A549 (cell line): ENCODE measurements around the gene RAB3GAP1. TPM values are rescaled to one million over a fixed set of nuclear protein-coding genes. Genes with fewer than 3 reads are reported as not detected.

Experiments used
- ATAC-seq, 2 experiments: fragments of 200-7000 bp in 1 of 2; fragments of >200 bp in 1 of 2; cut with Nextera tagmentation in 1 of 2; cut with Tn5 transposase in 1 of 2; 3 replicates each; pipeline versions ENCODE4 v1.8.0 to v1.9.1; 2018 to 2020; ENCODE audit warnings: mild to moderate bottlenecking in 1 of 2, moderate library complexity in 1 of 2
- CTCF ChIA-PET: fragments of 300-600 bp; sonication (Branson Sonifier 250); formaldehyde crosslinking; extraction: SDS; loops from one replicate; lab custom pipeline; 2021; ENCODE audit warnings: antibody characterized with exemption, inconsistent platforms; lab: Yijun Ruan, JAX
- POLR2A ChIA-PET: fragments of 350-600 bp; formaldehyde crosslinking; extraction: SDS; loops from one replicate; lab custom pipeline; 2021; ENCODE audit warnings: antibody characterized with exemption, inconsistent platforms; lab: Yijun Ruan, JAX
- DNase-seq, 2 experiments: peaks; one replicate each; pipeline versions ENCODE4 v3.0.0 to v3.0.0-alpha.2; 2011 to 2016; ENCODE audit warnings: low read depth in 1 of 2, low spot score in 1 of 2
- FAIRE-seq: peaks from 2 replicates; lab custom pipeline; 2011; peaks lifted over from hg19 to GRCh38; lab: Jason Lieb, UNC
- H3K27ac ChIP-seq, 2 experiments: fragments of >200 bp; sonication (Bioruptor Twin); formaldehyde crosslinking; 3 replicates each; pipeline ENCODE4 v1.5.1; 2016 to 2017
- H3K4me1 ChIP-seq: fragments of >200 bp; sonication (Bioruptor Twin); formaldehyde crosslinking; 3 replicates; pipeline ENCODE4 v1.6.1; 2016
- H3K4me2 ChIP-seq: fragments of >200 bp; sonication (Bioruptor Twin); formaldehyde crosslinking; 3 replicates; pipeline ENCODE4 v1.6.1; 2016
- H3K4me3 ChIP-seq: fragments of >200 bp; sonication (Bioruptor Twin); formaldehyde crosslinking; 3 replicates; pipeline ENCODE4 v1.5.1; 2016
- H3K9me3 ChIP-seq: fragments of >200 bp; sonication (Bioruptor Twin); formaldehyde crosslinking; 3 replicates; pipeline ENCODE4 v1.6.1; 2016
- BHLHE40 ChIP-seq: IDR thresholded peaks from 2 replicates; pipeline ENCODE4 v1.6.1; 2012; ENCODE audit warnings: low read depth, low read length, inconsistent platforms
- CHD2 ChIP-seq: fragments of 150-350 bp; IDR thresholded peaks from 2 replicates; pipeline ENCODE4 v1.6.1; 2014; ENCODE audit warnings: low read length; ENCODE audit not compliant: partially characterized antibody
- EHF ChIP-seq: fragments of 250-450 bp; sonication (Bioruptor Pico); IDR thresholded peaks from 2 replicates; pipeline ENCODE4 v1.5.0; 2020; ENCODE audit warnings: mild to moderate bottlenecking
- EHMT2 ChIP-seq: fragments of 200-600 bp; sonication (generic); IDR thresholded peaks from 2 replicates; pipeline ENCODE4 v1.6.1; 2016; ENCODE audit warnings: antibody characterized with exemption, low read depth, mild to moderate bottlenecking, moderate library complexity
- EP300 ChIP-seq, 2 experiments: fragments of >200 bp; sonication (Bioruptor Twin); formaldehyde crosslinking; IDR thresholded peaks; 2 replicates in 1 of 2; 3 replicates in 1 of 2; pipeline ENCODE4 v1.6.1; 2016 to 2017
- ESRRA ChIP-seq: fragments of 150-350 bp; IDR thresholded peaks from 2 replicates; pipeline ENCODE4 v1.6.1; 2014; ENCODE audit warnings: mild to moderate bottlenecking, low read length, borderline replicate concordance
- FOSB ChIP-seq: fragments of 250-450 bp; sonication (Bioruptor Pico); IDR thresholded peaks from 2 replicates; pipeline ENCODE4 v1.5.0; 2020; ENCODE audit warnings: mild to moderate bottlenecking, moderate library complexity
- FOXS1 ChIP-seq: fragments of 250-450 bp; sonication (Bioruptor Pico); IDR thresholded peaks from 2 replicates; pipeline ENCODE4 v1.5.0; 2020; ENCODE audit warnings: mild to moderate bottlenecking, moderate library complexity
- GATA3 ChIP-seq: IDR thresholded peaks from 2 replicates; pipeline ENCODE4 v1.6.1; 2012; ENCODE audit warnings: borderline replicate concordance
- HEYL ChIP-seq: fragments of 250-450 bp; sonication (Bioruptor Pico); IDR thresholded peaks from 2 replicates; pipeline ENCODE4 v1.8.0; 2021; ENCODE audit warnings: mild to moderate bottlenecking, moderate library complexity
- JUN ChIP-seq, 2 experiments: fragments of >200 bp; sonication (Bioruptor Twin); formaldehyde crosslinking; IDR thresholded peaks; 2 replicates in 1 of 2; 3 replicates in 1 of 2; pipeline ENCODE4 v1.6.1; 2016 to 2017
- KDM1A ChIP-seq: fragments of 200-600 bp; sonication (generic); IDR thresholded peaks from 2 replicates; pipeline ENCODE4 v1.6.1; 2016; ENCODE audit warnings: low read depth, mild to moderate bottlenecking
- KDM5A ChIP-seq: fragments of 200-600 bp; sonication (generic); IDR thresholded peaks from 2 replicates; pipeline ENCODE4 v1.6.1; 2016; ENCODE audit warnings: antibody characterized with exemption, mild to moderate bottlenecking
- MAFK ChIP-seq: fragments of 450-650 bp; IDR thresholded peaks from 2 replicates; pipeline ENCODE4 v1.6.1; 2014; ENCODE audit not compliant: partially characterized antibody
- MAZ ChIP-seq: fragments of 150-350 bp; IDR thresholded peaks from 2 replicates; pipeline ENCODE4 v1.6.1; 2014; ENCODE audit warnings: antibody characterized with exemption, low read depth, low read length, borderline replicate concordance
- MYC ChIP-seq: IDR thresholded peaks from 2 replicates; pipeline ENCODE4 v1.6.1; 2012; ENCODE audit warnings: mild to moderate bottlenecking, inconsistent platforms, low read length, improper control_type of control experiment, borderline replicate concordance
- PHF8 ChIP-seq: fragments of 200-600 bp; sonication (generic); IDR thresholded peaks from 2 replicates; pipeline ENCODE4 v1.6.1; 2016; ENCODE audit warnings: low read depth, mild to moderate bottlenecking, antibody characterized with exemption, moderate library complexity, borderline replicate concordance
- RARB ChIP-seq: fragments of 250-450 bp; sonication (Bioruptor Pico); IDR thresholded peaks from 2 replicates; pipeline ENCODE4 v1.8.0; 2021; ENCODE audit warnings: mild to moderate bottlenecking, moderate library complexity
- RCOR1 ChIP-seq: fragments of 150-350 bp; IDR thresholded peaks from 2 replicates; pipeline ENCODE4 v1.6.1; 2014; ENCODE audit warnings: antibody characterized with exemption, low read length, low read depth
- RNF2 ChIP-seq: fragments of 200-600 bp; sonication (generic); IDR thresholded peaks from 2 replicates; pipeline ENCODE4 v1.6.1; 2016; ENCODE audit warnings: low read depth, mild to moderate bottlenecking, antibody characterized with exemption, moderate library complexity, borderline replicate concordance
- SMC3 ChIP-seq: fragments of >200 bp; sonication (Bioruptor Twin); formaldehyde crosslinking; IDR thresholded peaks from 3 replicates; pipeline ENCODE4 v1.6.1; 2018; ENCODE audit warnings: inconsistent platforms
- TFCP2L1 ChIP-seq: fragments of 250-450 bp; sonication (Bioruptor Pico); IDR thresholded peaks from 2 replicates; pipeline ENCODE4 v1.5.0; 2021; ENCODE audit warnings: mild to moderate bottlenecking
- ZFP36 ChIP-seq: fragments of 450-650 bp; IDR thresholded peaks from 2 replicates; pipeline ENCODE4 v1.6.1; 2014; ENCODE audit warnings: borderline replicate concordance; ENCODE audit not compliant: partially characterized antibody
- ZNF302 ChIP-seq: fragments of 250-450 bp; sonication (Bioruptor Pico); IDR thresholded peaks from 2 replicates; pipeline ENCODE4 v1.9.0; 2021; ENCODE audit warnings: inconsistent platforms, mild to moderate bottlenecking, moderate library complexity
- ZSCAN20 ChIP-seq: fragments of 250-450 bp; sonication (Bioruptor Pico); IDR thresholded peaks from 2 replicates; pipeline ENCODE4 v1.8.0; 2022; ENCODE audit warnings: mild to moderate bottlenecking, moderate library complexity
- WGBS: methylation state at CpG from one replicate; pipeline ENCODE4 v1.1.6; 2017; ENCODE audit errors: missing lambda C conversion rate; 5-methylcytosine and 5-hydroxymethylcytosine counted together
- polyA plus RNA-seq, 4 experiments: library from polyadenylated mRNA; depleted of rRNA in 3 of 4; stranded (reverse); fragments of >200 nt; fragmentation: RNase III in 1 of 4; extraction: RNeasy Plus Mini Kit Qiagen cat#74134 plus additional on column Dnase treatment in 1 of 4; gene quantifications; 2 replicates in 3 of 4; 3 replicates in 1 of 4; pipeline ENCODE4 v1.2.3, GENCODE V29; 2011 to 2017
- TF ChIP-seq, protein P1 (sequence below): fragments of >200 bp; sonication (Bioruptor Twin); formaldehyde crosslinking; IDR thresholded peaks from 2 replicates; pipeline ENCODE4 v1.6.1; 2016
- TF ChIP-seq, protein P2 (sequence below): fragments of >200 bp; sonication (Bioruptor Twin); formaldehyde crosslinking; IDR thresholded peaks from 3 replicates; pipeline ENCODE4 v1.5.1; 2016
- TF ChIP-seq, protein P3 (sequence below): IDR thresholded peaks from 2 replicates; pipeline ENCODE4 v1.6.1; 2012
- TF ChIP-seq, protein P4 (sequence below): fragments of 450-650 bp; IDR thresholded peaks from 2 replicates; pipeline ENCODE4 v1.6.1; 2014; ENCODE audit warnings: antibody characterized with exemption
- TF ChIP-seq, protein P5 (sequence below): fragments of 250-450 bp; sonication (Bioruptor Pico); IDR thresholded peaks from 2 replicates; pipeline ENCODE4 v1.5.0; 2020; ENCODE audit warnings: low read depth, mild to moderate bottlenecking, moderate library complexity

Gene RAB3GAP1
- polyA plus RNA-seq, 2 of the 4 experiments (the other 2 are of a cell fraction): 29.7 to 44.6 TPM

DNA sequence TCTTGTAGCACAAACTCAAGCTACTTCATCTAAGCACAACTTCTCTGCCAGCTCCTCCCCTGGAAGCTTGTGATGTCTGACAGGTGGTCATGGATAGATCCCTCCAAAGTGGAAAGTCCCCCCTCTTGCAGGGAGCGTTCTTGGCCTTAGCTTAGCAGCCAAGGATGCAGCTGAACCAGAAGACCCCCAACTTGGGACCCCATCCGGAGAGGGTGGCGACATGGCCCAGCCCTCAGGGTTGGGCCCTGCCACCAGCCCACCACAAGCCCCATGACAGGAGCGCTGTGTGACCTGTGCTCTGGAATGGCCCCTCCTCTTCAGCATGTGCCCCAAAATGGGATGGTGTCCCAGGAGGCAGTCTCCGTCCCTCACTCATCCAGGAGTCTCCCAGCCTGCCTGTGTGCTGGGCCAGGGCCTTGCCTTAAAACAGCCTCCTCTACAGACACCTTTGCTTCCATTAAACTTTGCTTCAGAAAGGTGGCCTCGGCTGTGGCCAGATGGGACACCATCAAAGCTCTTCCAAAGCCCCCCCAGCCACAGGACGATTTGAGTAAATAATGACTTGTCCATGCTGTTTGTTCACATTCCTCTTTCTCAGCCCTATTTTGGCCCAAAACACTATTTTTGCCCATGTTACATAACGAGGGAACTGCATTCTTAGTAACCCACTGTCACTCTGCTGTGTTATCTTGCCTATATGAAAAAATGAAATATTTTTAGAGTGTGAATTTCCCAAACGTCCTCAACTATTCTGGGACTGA, 122.1 kb downstream of the RAB3GAP1 start:
- no peak overlapping the region for H3K27ac ChIP-seq
- TF ChIP-seq ZFP36 (no peak), ZNF302 (CRISPR knock-in tag) (no peak), ZSCAN20 (CRISPR knock-in tag) (no peak), RNF2 (no peak), FOXS1 (CRISPR knock-in tag) (no peak), RCOR1 (no peak), FOSB (CRISPR knock-in tag) (no peak), JUN (IDR thresholded peaks at IDR 0.05) (no peak), ESRRA (no peak), KDM5A (no peak), MAZ (no peak), MYC (no peak)
- TF ChIP-seq, protein P1, sequence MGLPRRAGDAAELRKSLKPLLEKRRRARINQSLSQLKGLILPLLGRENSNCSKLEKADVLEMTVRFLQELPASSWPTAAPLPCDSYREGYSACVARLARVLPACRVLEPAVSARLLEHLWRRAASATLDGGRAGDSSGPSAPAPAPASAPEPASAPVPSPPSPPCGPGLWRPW: no peak
- TF ChIP-seq, all 56 proteins: peak for 0
- DNase-seq: no peak
- no peaks in the 10 kb centered on the region for H3K9me3 ChIP-seq
- no peak for FAIRE-seq
- POLR2A ChIA-PET: interaction anchor here (0.5 kb wide), 1 partner anchor 220 kb away, joined by 3 read pairs; no protein-coding TSS in a partner anchor
- CTCF ChIA-PET: interaction anchor here (1.2 to 1.7 kb wide), 2 partner anchors 15 to 170 kb away, joined by 4 read pairs; no protein-coding TSS in a partner anchor
- peak in 1 of 2 experiments; percentile 37; a peak in 2 of 6 replicates for ATAC-seq
- no peaks in the 10 kb centered on the region for H3K4me1 ChIP-seq
- H3K4me3 ChIP-seq: no peak overlapping the region
- H3K4me2 ChIP-seq: no peak overlapping the region
- WGBS: 78% methylated on average over 9 of the region's 9 CpGs

DNA sequence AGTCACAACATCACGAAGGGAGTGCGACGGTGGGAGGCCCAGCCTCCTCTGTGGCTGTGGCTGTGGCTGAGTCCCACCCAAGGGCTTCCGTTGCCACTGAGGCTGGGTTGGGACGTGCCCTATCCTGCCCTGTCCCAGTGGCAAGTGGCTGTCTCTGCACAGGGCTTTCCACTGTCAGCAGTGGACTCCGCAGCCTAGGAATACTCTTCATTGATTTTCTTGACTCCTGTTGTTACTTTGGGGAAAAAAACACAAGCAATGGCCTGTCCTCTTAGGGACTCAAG, 122.7 kb downstream of the RAB3GAP1 start:
- FAIRE-seq: no peak
- 96% methylated on average over 6 of the region's 6 CpGs for WGBS
- Histone ChIP-seq H3K4me1 (no peaks in the 10 kb centered on the region), H3K27ac (no peak overlapping the region), H3K9me3 (no peaks in the 10 kb centered on the region), H3K4me2 (no peak overlapping the region), H3K4me3 (no peak overlapping the region)
- ATAC-seq: peak in 1 of 2 experiments; percentile 35; a peak in 2 of 6 replicates
- DNase-seq: no peak
- CTCF ChIA-PET: interaction anchor here (1.7 kb wide), 1 partner anchor 15 kb away, joined by 4 read pairs; no protein-coding TSS in a partner anchor
- TF ChIP-seq RNF2: no peak
- TF ChIP-seq, protein P2, sequence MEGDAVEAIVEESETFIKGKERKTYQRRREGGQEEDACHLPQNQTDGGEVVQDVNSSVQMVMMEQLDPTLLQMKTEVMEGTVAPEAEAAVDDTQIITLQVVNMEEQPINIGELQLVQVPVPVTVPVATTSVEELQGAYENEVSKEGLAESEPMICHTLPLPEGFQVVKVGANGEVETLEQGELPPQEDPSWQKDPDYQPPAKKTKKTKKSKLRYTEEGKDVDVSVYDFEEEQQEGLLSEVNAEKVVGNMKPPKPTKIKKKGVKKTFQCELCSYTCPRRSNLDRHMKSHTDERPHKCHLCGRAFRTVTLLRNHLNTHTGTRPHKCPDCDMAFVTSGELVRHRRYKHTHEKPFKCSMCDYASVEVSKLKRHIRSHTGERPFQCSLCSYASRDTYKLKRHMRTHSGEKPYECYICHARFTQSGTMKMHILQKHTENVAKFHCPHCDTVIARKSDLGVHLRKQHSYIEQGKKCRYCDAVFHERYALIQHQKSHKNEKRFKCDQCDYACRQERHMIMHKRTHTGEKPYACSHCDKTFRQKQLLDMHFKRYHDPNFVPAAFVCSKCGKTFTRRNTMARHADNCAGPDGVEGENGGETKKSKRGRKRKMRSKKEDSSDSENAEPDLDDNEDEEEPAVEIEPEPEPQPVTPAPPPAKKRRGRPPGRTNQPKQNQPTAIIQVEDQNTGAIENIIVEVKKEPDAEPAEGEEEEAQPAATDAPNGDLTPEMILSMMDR: no peak
- no peak for TF ChIP-seq ZNF302 (CRISPR knock-in tag)
- TF ChIP-seq, protein P3, sequence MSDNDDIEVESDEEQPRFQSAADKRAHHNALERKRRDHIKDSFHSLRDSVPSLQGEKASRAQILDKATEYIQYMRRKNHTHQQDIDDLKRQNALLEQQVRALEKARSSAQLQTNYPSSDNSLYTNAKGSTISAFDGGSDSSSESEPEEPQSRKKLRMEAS: no peak
- TF ChIP-seq RARB (CRISPR knock-in tag): no peak
- no peak for TF ChIP-seq CHD2
- TF ChIP-seq KDM5A: no peak
- no peak for TF ChIP-seq EP300 (IDR thresholded peaks at IDR 0.05)
- POLR2A ChIA-PET: no interaction called here

DNA sequence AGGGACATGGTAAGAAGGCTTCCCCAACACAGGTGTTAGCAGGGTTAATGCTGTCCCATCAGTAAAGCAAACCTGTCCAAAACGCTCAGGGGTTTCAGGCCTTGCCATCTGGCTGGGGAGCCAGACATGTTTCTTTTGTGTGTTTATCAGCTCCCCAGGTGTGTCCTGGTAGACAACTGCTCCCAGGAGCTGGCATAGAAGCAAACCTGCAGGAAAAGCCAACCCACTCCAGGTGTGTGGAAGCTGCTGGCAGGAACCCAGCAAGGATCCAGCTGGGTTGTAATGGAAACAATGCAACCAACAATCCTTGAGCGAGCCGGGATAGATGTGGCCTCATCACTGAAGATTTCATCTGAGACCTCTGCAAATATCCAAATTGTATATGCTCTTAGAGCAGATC, 123.1 kb downstream of the RAB3GAP1 start:
- Histone ChIP-seq H3K4me3 (no peak overlapping the region), H3K27ac (no peak overlapping the region), H3K4me2 (no peak overlapping the region), H3K4me1 (no peaks in the 10 kb centered on the region), H3K9me3 (no peaks in the 10 kb centered on the region)
- ChIA-PET POLR2A (no interaction called here), CTCF (interaction anchor here (1.7 kb wide), 1 partner anchor 14 kb away, joined by 4 read pairs; no protein-coding TSS in a partner anchor)
- ATAC-seq: peak in 1 of 2 experiments; percentile 14; a peak in 1 of 6 replicates
- DNase-seq: no peak
- no peak for TF ChIP-seq HEYL (CRISPR knock-in tag)
- TF ChIP-seq ESRRA: no peak
- no peak for TF ChIP-seq EHMT2
- TF ChIP-seq PHF8: no peak
- TF ChIP-seq, protein P4, sequence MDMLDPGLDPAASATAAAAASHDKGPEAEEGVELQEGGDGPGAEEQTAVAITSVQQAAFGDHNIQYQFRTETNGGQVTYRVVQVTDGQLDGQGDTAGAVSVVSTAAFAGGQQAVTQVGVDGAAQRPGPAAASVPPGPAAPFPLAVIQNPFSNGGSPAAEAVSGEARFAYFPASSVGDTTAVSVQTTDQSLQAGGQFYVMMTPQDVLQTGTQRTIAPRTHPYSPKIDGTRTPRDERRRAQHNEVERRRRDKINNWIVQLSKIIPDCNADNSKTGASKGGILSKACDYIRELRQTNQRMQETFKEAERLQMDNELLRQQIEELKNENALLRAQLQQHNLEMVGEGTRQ: no peak
- TF ChIP-seq FOXS1 (CRISPR knock-in tag): no peak
- no peak for TF ChIP-seq EHF (CRISPR knock-in tag)
- no peak for TF ChIP-seq TFCP2L1
- TF ChIP-seq, protein P5, sequence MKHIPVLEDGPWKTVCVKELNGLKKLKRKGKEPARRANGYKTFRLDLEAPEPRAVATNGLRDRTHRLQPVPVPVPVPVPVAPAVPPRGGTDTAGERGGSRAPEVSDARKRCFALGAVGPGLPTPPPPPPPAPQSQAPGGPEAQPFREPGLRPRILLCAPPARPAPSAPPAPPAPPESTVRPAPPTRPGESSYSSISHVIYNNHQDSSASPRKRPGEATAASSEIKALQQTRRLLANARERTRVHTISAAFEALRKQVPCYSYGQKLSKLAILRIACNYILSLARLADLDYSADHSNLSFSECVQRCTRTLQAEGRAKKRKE (CRISPR knock-in tag): no peak
- TF ChIP-seq BHLHE40: no peak
- TF ChIP-seq JUN (IDR thresholded peaks at IDR 0.05): no peak
- no peak for TF ChIP-seq MAFK
- no peak for TF ChIP-seq ZNF302 (CRISPR knock-in tag)
- no peak for TF ChIP-seq SMC3
- TF ChIP-seq GATA3: no peak
- TF ChIP-seq CHD2: no peak
- TF ChIP-seq KDM1A: no peak
- FAIRE-seq: no peak
- WGBS: 95% methylated on average over 3 of the region's 3 CpGs
